Natural killer cell (primary cell): Measurements from ENCODE around the gene MEIOC. TPM values are rescaled to one million over a fixed set of nuclear protein-coding genes. Genes with fewer than 3 reads are reported as not detected.

Experiments
- ATAC-seq, 3 donors: fragments of 150-1000 bp in 2 of 3; fragments of 200-7000 bp in 1 of 3; cut with Tn5 transposase; 1 replicate in 1 of 3; 2 replicates in 2 of 3; pipeline ENCODE4 v1.10.0; 2021; ENCODE audit warnings: mild to moderate bottlenecking in 2 of 3, moderate library complexity in 2 of 3
- DNase-seq, 2 donors: peaks; one replicate each; pipeline versions ENCODE4 v3.0.0 to v3.0.0-alpha.2; 2013 to 2021; ENCODE audit warnings: mixed read lengths in 1 of 2
- H3K27ac ChIP-seq: one replicate; pipeline ENCODE4 v1.5.1; 2013; ENCODE audit warnings: mild to moderate bottlenecking, low read length
- H3K27me3 ChIP-seq: one replicate; pipeline ENCODE4 v1.6.1; 2013; ENCODE audit warnings: low read length; ENCODE audit not compliant: control insufficient read depth, insufficient read depth
- H3K36me3 ChIP-seq: one replicate; pipeline ENCODE4 v1.6.1; 2013; ENCODE audit warnings: low read length; ENCODE audit not compliant: control insufficient read depth, insufficient read depth
- H3K4me1 ChIP-seq: one replicate; pipeline ENCODE4 v1.6.1; 2013; ENCODE audit warnings: low read length; ENCODE audit not compliant: control insufficient read depth, insufficient read depth
- H3K4me3 ChIP-seq: one replicate; pipeline ENCODE4 v1.5.1; 2013; ENCODE audit warnings: low read length
- H3K9me3 ChIP-seq: one replicate; pipeline ENCODE4 v1.6.1; 2013; ENCODE audit warnings: low read length; ENCODE audit not compliant: control insufficient read depth, insufficient read depth
- H3K27ac Mint-ChIP-seq, 2 donors: one replicate each; pipeline ENCODE4 v1.8.0; 2022; ENCODE audit warnings: mild to moderate bottlenecking in 2 of 2, mixed read lengths in 2 of 2, moderate library complexity in 1 of 2
- H3K27me3 Mint-ChIP-seq, 2 donors: one replicate each; pipeline ENCODE4 v1.8.0; 2022; ENCODE audit warnings: low read depth in 2 of 2, mixed read lengths in 2 of 2
- H3K36me3 Mint-ChIP-seq: one replicate; pipeline ENCODE4 v1.8.0; 2022; ENCODE audit warnings: mixed read lengths
- H3K4me1 Mint-ChIP-seq, 2 donors: one replicate each; pipeline ENCODE4 v1.8.0; 2022; ENCODE audit warnings: mixed read lengths in 2 of 2
- H3K4me3 Mint-ChIP-seq: one replicate; pipeline ENCODE4 v1.8.0; 2022; ENCODE audit warnings: mild to moderate bottlenecking, moderate library complexity, mixed read lengths
- H3K9me3 Mint-ChIP-seq, 2 donors: one replicate each; pipeline ENCODE4 v1.8.0; 2022; ENCODE audit warnings: mixed read lengths in 2 of 2
- CTCF ChIP-seq: fragments of 200-600 bp; IDR thresholded peaks from one replicate; pipeline ENCODE4 v1.8.0; 2022; ENCODE audit warnings: antibody characterized with exemption
- WGBS: methylation state at CpG from one replicate; pipeline ENCODE4 v1.1.7; 2013; ENCODE audit warnings: missing lambda C conversion rate; ENCODE audit not compliant: insufficient coverage; 5-methylcytosine and 5-hydroxymethylcytosine counted together
- intact Hi-C: fragments of 100-400 bp; cut with micrococcal nuclease; formaldehyde crosslinking; loops from one replicate; pipeline ENCODE4 v1.14.2; 2022
- total RNA-seq, 4 donors: library from RNA; stranded (reverse); fragments of 120-200 nt in 1 of 4; gene quantifications; one replicate each; pipeline versions ENCODE4 v1.2.3 to v1.2.4, GENCODE V29; 2013 to 2022

The MEIOC gene
- total RNA-seq, 3 donors from 2014 or later (not counting 1 experiment from before 2014, with no cell fraction given), result not detected

GRCh38 chr17:44663095-44663494, 6.8 kb downstream of the MEIOC start:
- intact Hi-C loops, result no loop called here
- Mint-ChIP-seq H3K27ac (no peak overlapping the region), H3K4me1 (no peaks in the 10 kb centered on the region), H3K4me3 (no peak overlapping the region), H3K36me3 (no peaks in the 10 kb centered on the region), H3K27me3 (peaks cover 7 to 14% of the 10 kb centered on the region in 2 donors), H3K9me3 (no peaks in the 10 kb centered on the region)
- H3K4me1 ChIP-seq, result no peaks in the 10 kb centered on the region
- no peaks in the 10 kb centered on the region for H3K36me3 ChIP-seq
- no peaks in the 10 kb centered on the region for H3K9me3 ChIP-seq
- no peak for ATAC-seq
- 89% methylated on average over 1 of the region's 1 CpG for WGBS
- no peak overlapping the region for H3K4me3 ChIP-seq
- H3K27me3 ChIP-seq, result peaks cover 2% of the 10 kb centered on the region
- H3K27ac ChIP-seq, result no peak overlapping the region
- TF ChIP-seq CTCF, result no peak
- no peak for DNase-seq

DNA sequence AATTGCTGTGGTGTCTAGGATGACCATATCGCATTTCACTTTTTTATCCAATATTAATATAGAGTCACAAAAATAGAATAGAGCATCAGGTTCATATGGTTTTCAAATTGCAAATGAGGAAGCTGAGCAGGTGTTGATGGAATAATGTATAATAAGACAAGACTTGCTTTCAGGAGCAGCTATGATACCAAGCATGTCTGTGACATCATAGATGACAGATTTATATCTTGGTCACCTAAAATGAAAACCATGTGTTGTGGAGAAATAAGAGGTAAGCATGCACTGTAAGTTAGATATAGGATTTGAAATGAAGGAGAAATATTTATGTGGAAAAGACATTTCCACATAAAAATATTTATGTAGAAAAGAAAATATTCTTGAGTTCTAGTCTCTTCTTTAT, 8.6 kb downstream of the MEIOC start:
- Mint-ChIP-seq H3K4me1 (no peaks in the 10 kb centered on the region), H3K4me3 (no peak overlapping the region), H3K27me3 (peaks cover 7 to 14% of the 10 kb centered on the region in 2 donors), H3K27ac (no peak overlapping the region), H3K9me3 (no peaks in the 10 kb centered on the region), H3K36me3 (no peaks in the 10 kb centered on the region)
- Histone ChIP-seq H3K4me3 (no peak overlapping the region), H3K9me3 (no peaks in the 10 kb centered on the region), H3K36me3 (no peaks in the 10 kb centered on the region), H3K27me3 (peaks cover 2% of the 10 kb centered on the region), H3K4me1 (no peaks in the 10 kb centered on the region), H3K27ac (no peak overlapping the region)
- no peak for TF ChIP-seq CTCF
- no CpG with 5 or more reads among the region's 1 CpG for WGBS
- DNase-seq (no peak), ATAC-seq (no peak)
- intact Hi-C loops, result no loop called here

DNA sequence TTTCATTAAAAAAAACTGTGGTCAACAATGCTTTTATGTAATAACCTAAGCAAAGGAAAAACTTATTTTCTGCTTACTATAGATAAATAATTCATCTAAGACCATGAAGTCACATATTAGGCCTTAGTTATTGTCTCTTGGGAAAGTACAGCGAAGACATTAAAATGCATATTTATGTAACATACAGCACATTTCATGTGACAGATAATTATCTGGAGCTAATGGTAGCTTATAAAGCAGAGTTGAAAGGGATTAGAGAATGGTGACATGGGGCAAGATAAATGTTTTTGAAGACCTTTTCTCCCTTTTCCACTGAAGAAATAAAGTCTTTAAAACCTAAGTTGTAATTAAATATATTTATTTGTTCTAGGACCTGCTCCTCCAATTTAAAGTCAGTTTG, 9.7 kb downstream of the MEIOC start:
- DNase-seq (no peak), ATAC-seq (no peak)
- Histone ChIP-seq H3K27me3 (peaks cover 2% of the 10 kb centered on the region), H3K27ac (no peak overlapping the region), H3K9me3 (no peaks in the 10 kb centered on the region), H3K36me3 (no peaks in the 10 kb centered on the region), H3K4me1 (no peaks in the 10 kb centered on the region), H3K4me3 (no peak overlapping the region)
- WGBS, result no CpG with 5 or more reads among the region's 1 CpG
- Mint-ChIP-seq H3K9me3 (no peaks in the 10 kb centered on the region), H3K27ac (no peak overlapping the region), H3K27me3 (peaks cover 7 to 14% of the 10 kb centered on the region in 2 donors), H3K4me3 (no peak overlapping the region), H3K4me1 (no peaks in the 10 kb centered on the region), H3K36me3 (no peaks in the 10 kb centered on the region)
- intact Hi-C loops, result no loop called here
- no peak for TF ChIP-seq CTCF

- Mint-ChIP-seq H3K4me3 (no peak overlapping the region), H3K27ac (no peak overlapping the region), H3K4me1 (no peaks in the 10 kb centered on the region), H3K36me3 (no peaks in the 10 kb centered on the region), H3K27me3 (no peaks in the 10 kb centered on the region), H3K9me3 (no peaks in the 10 kb centered on the region)
- DNase-seq (peak in 1 of 2 donors; percentile 12), ATAC-seq (no peak)
- no peak for TF ChIP-seq CTCF
- Histone ChIP-seq H3K9me3 (no peaks in the 10 kb centered on the region), H3K36me3 (peaks cover 2% of the 10 kb centered on the region), H3K27me3 (no peaks in the 10 kb centered on the region), H3K4me3 (no peak overlapping the region), H3K27ac (no peak overlapping the region), H3K4me1 (no peaks in the 10 kb centered on the region)
- intact Hi-C loops, result loop anchor here (2.0 kb wide), 1 partner anchor 140 kb away; no protein-coding TSS in a partner anchor
Measured at GRCh38 chr17:44672479-44673093, 16.3 kb downstream of the MEIOC start.
